OCI-LY3 (cell line): ENCODE measurements around the gene ANKRD11.

Experiments
- H2AFZ ChIP-seq: fragments of 200-600, 300-600 bp; shearing (Covaris generic); 2 replicates; pipeline ENCODE4 v1.6.0; 2014; ENCODE audit warnings: antibody characterized with exemption, low read depth, low read length
- H3K27ac ChIP-seq: fragments of 200-600, 300-600 bp; sonication (generic); 2 replicates; pipeline ENCODE4 v1.5.1; 2014; ENCODE audit warnings: mild to moderate bottlenecking, low read length, moderate library complexity, mixed read lengths
- H3K27me3 ChIP-seq: fragments of 200-600, 300-600 bp; sonication (generic); 2 replicates; pipeline ENCODE4 v1.6.1; 2014; ENCODE audit warnings: low read depth, low read length, mixed read lengths
- H3K36me3 ChIP-seq: fragments of 200-600, 300-600 bp; sonication (generic); replicated peaks from 2 replicates; pipeline ENCODE3; 2014; ENCODE audit warnings: low read depth, low read length, mixed read lengths
- H3K4me1 ChIP-seq: fragments of 300-600, 200-600 bp; sonication (generic); 2 replicates; pipeline ENCODE4 v1.6.1; 2014; ENCODE audit warnings: low read length, mixed read lengths
- H3K4me2 ChIP-seq: fragments of 200-600, 300-600 bp; sonication (generic); 2 replicates; pipeline ENCODE4 v1.6.1; 2014; ENCODE audit warnings: low read length, mixed read lengths
- H3K4me3 ChIP-seq: fragments of 300-600, 200-600 bp; sonication (generic); 2 replicates; pipeline ENCODE4 v1.5.1; 2014; ENCODE audit warnings: antibody characterized with exemption, mild to moderate bottlenecking, low read length, moderate library complexity
- H3K79me2 ChIP-seq: fragments of 300-600, 200-600 bp; shearing (Covaris generic); 2 replicates; pipeline ENCODE4 v1.6.1; 2014; ENCODE audit warnings: mild to moderate bottlenecking, low read length, mixed read lengths
- H3K9ac ChIP-seq: fragments of 300-600, 200-600 bp; shearing (Covaris generic); 2 replicates; pipeline ENCODE4 v1.6.0; 2014; ENCODE audit warnings: mild to moderate bottlenecking, low read length, moderate library complexity
- H3K9me3 ChIP-seq: fragments of 200-600, 300-600 bp; shearing (Covaris generic); 2 replicates; pipeline ENCODE4 v1.6.1; 2014; ENCODE audit warnings: low read length, mixed read lengths; ENCODE audit not compliant: insufficient read depth
- H4K20me1 ChIP-seq: fragments of 200-600, 300-600 bp; sonication (generic); 2 replicates; pipeline ENCODE4 v1.6.1; 2016; ENCODE audit warnings: low read length, mixed read lengths; ENCODE audit not compliant: insufficient read depth
- EZH2phosphoT487 ChIP-seq: fragments of 200-600 bp; shearing (Covaris generic); IDR thresholded peaks from 2 replicates; pipeline ENCODE4 v1.6.1; 2018; ENCODE audit warnings: antibody characterized with exemption, mixed run types, low read depth
- TF ChIP-seq, protein P1 (sequence below): fragments of 200-600, 300-600 bp; sonication (generic); IDR thresholded peaks from 2 replicates; pipeline ENCODE4 v1.5.1; 2014; ENCODE audit warnings: antibody characterized with exemption, low read length, low read depth

ANKRD11 gene

GRCh38 chr16:89298623-89299225, 191.6 kb downstream of the ANKRD11 start:
- Histone ChIP-seq H3K4me2 (no peak overlapping the region), H3K4me3 (no peak overlapping the region), H3K79me2 (peaks cover 84% of the 10 kb centered on the region), H3K36me3 (peaks cover 25% of the 10 kb centered on the region), H3K27ac (no peak overlapping the region), H3K27me3 (no peaks in the 10 kb centered on the region), H3K9ac (no peak overlapping the region), H3K9me3 (no peaks in the 10 kb centered on the region), H4K20me1 (peaks cover 85% of the 10 kb centered on the region), H3K4me1 (no peaks in the 10 kb centered on the region), H2AFZ (no peak overlapping the region)
- TF ChIP-seq, protein P1, sequence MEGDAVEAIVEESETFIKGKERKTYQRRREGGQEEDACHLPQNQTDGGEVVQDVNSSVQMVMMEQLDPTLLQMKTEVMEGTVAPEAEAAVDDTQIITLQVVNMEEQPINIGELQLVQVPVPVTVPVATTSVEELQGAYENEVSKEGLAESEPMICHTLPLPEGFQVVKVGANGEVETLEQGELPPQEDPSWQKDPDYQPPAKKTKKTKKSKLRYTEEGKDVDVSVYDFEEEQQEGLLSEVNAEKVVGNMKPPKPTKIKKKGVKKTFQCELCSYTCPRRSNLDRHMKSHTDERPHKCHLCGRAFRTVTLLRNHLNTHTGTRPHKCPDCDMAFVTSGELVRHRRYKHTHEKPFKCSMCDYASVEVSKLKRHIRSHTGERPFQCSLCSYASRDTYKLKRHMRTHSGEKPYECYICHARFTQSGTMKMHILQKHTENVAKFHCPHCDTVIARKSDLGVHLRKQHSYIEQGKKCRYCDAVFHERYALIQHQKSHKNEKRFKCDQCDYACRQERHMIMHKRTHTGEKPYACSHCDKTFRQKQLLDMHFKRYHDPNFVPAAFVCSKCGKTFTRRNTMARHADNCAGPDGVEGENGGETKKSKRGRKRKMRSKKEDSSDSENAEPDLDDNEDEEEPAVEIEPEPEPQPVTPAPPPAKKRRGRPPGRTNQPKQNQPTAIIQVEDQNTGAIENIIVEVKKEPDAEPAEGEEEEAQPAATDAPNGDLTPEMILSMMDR: no peak
- TF ChIP-seq EZH2phosphoT487: no peak

- H3K79me2 ChIP-seq: peaks cover 79% of the 10 kb centered on the region
- TF ChIP-seq, protein P1: no peak
- no peak for TF ChIP-seq EZH2phosphoT487
- H3K27me3 ChIP-seq: no peaks in the 10 kb centered on the region
- H3K4me1 ChIP-seq: no peaks in the 10 kb centered on the region
- no peak overlapping the region for H3K4me3 ChIP-seq
- H3K9ac ChIP-seq: no peak overlapping the region
- no peak overlapping the region for H2AFZ ChIP-seq
- H3K9me3 ChIP-seq: no peaks in the 10 kb centered on the region
- H3K27ac ChIP-seq: no peak overlapping the region
- no peak overlapping the region for H3K4me2 ChIP-seq
- H4K20me1 ChIP-seq: peaks cover 82% of the 10 kb centered on the region
- peaks cover 20% of the 10 kb centered on the region for H3K36me3 ChIP-seq
These were observed 192.3 kb downstream of the ANKRD11 start for GRCh38 chr16:89297910-89298545.

DNA sequence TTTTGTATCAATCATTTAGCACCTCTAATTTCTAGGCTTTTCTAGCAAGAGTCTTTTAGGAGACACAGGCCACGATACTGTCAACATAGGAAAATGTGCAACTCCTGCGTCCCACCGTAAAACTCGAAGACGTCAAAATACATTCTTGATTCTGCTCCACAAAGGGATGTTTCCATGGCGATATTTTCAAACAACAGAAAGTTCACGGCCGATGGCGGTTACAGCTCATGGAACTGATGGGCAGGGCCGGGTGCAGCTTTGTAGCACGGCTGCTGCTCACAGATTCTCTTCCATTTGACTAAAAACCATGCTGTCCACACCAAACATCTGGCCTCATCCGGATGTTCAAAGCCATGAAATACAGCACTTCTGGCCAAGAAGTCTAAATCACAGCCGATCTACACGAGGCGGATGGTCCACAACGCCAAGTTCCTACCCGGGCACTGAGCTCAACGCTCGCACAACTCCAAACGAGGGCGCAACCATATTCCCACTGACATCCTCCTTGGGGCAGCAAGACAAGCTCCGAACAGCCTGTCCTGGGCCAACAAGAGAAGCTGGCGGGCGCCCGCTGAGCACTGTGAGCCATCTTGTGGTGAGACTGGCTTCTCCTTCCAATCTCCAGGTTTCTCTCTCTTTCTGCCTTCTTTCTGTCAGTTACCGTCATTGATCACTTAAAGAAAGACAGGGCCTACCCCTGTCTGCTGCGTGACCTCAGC, 193.0 kb downstream of the ANKRD11 start:
- H3K79me2 ChIP-seq: peaks cover 78% of the 10 kb centered on the region
- no peaks in the 10 kb centered on the region for H3K9me3 ChIP-seq
- no peak overlapping the region for H3K4me3 ChIP-seq
- no peak overlapping the region for H3K27ac ChIP-seq
- no peak overlapping the region for H3K9ac ChIP-seq
- no peaks in the 10 kb centered on the region for H3K27me3 ChIP-seq
- peaks cover 14% of the 10 kb centered on the region for H3K36me3 ChIP-seq
- H3K4me1 ChIP-seq: no peaks in the 10 kb centered on the region
- no peak overlapping the region for H2AFZ ChIP-seq
- H3K4me2 ChIP-seq: no peak overlapping the region
- H4K20me1 ChIP-seq: peaks cover 82% of the 10 kb centered on the region
- TF ChIP-seq, protein P1: no peak
- no peak for TF ChIP-seq EZH2phosphoT487

GRCh38 chr16:89295915-89296314, 194.4 kb downstream of the ANKRD11 start:
- H3K79me2 ChIP-seq: peaks cover 68% of the 10 kb centered on the region
- peaks cover 78% of the 10 kb centered on the region for H4K20me1 ChIP-seq
- H3K27me3 ChIP-seq: no peaks in the 10 kb centered on the region
- TF ChIP-seq, protein P1: no peak
- TF ChIP-seq EZH2phosphoT487: no peak
- H3K4me2 ChIP-seq: no peak overlapping the region
- H3K9me3 ChIP-seq: no peaks in the 10 kb centered on the region
- no peaks in the 10 kb centered on the region for H3K4me1 ChIP-seq
- no peak overlapping the region for H3K27ac ChIP-seq
- H3K4me3 ChIP-seq: no peak overlapping the region
- no peak overlapping the region for H2AFZ ChIP-seq
- H3K9ac ChIP-seq: no peak overlapping the region
- peaks cover 14% of the 10 kb centered on the region for H3K36me3 ChIP-seq
